GM21723 (cell line): Measurements from ENCODE around the gene RBM4.
"Not testable (repeated sequence)": the region's sequence is repeated elsewhere in the genome, so short reads cannot be mapped to it uniquely, and the experiment has no call there.

Experiments used
- ATAC-seq: cut with Tn5 transposase; IDR thresholded peaks from one replicate; pipeline ENCODE4 v1.9.1; 2021; ENCODE audit warnings: mild to moderate bottlenecking, moderate library complexity; ENCODE audit not compliant: unreplicated experiment

Gene RBM4

GRCh38 chr11:66616379-66617154, 21.9 kb upstream of the RBM4 start, which contains the start of gene RBM14:
TSS of gene RBM14 (plus strand) at chr11:66616630. CDS start at chr11:66616721, 91 bp downstream.
- ATAC-seq = peak; percentile 82

GRCh38 chr11:66617155-66617834, 21.2 kb upstream of the RBM4 start:
- ATAC-seq = no peak

- no peak for ATAC-seq
These were observed 19.4 kb upstream of the RBM4 start for GRCh38 chr11:66619080-66619554.

GRCh38 chr11:66624450-66624849, 14.1 kb upstream of the RBM4 start:
- ATAC-seq = no peak

- ATAC-seq = no peak
These were observed 13.3 kb upstream of the RBM4 start for GRCh38 chr11:66625041-66625751.

- ATAC-seq = no peak
These were observed 12.8 kb upstream of the RBM4 start for GRCh38 chr11:66625752-66626149.

- no peak for ATAC-seq
These were observed 12.1 kb upstream of the RBM4 start for GRCh38 chr11:66626382-66626781.

- ATAC-seq = no peak
These were observed 11.6 kb upstream of the RBM4 start for GRCh38 chr11:66626926-66627325.

GRCh38 chr11:66628061-66628603, 10.4 kb upstream of the RBM4 start:
- ATAC-seq = no peak

- ATAC-seq = no peak
These were observed 9.1 kb upstream of the RBM4 start for GRCh38 chr11:66629356-66629755.

- ATAC-seq = no peak
These were observed 6.6 kb upstream of the RBM4 start for GRCh38 chr11:66631883-66632282.

GRCh38 chr11:66632952-66633351, 5.6 kb upstream of the RBM4 start:
- no peak for ATAC-seq

- ATAC-seq = no peak
These were observed 2.1 kb upstream of the RBM4 start for GRCh38 chr11:66636411-66636810.

GRCh38 chr11:66637557-66638176, 836 bp upstream of the RBM4 start:
- ATAC-seq = peak; percentile 3

- no peak for ATAC-seq
These were observed 737 bp downstream of the RBM4 start for GRCh38 chr11:66639066-66639813.

- ATAC-seq = not testable (repeated sequence)
These were observed 1.4 kb downstream of the RBM4 start for GRCh38 chr11:66639814-66640340.

- ATAC-seq = no peak
These were observed 3.3 kb downstream of the RBM4 start for GRCh38 chr11:66641834-66642233.

GRCh38 chr11:66643745-66644437, 5.4 kb downstream of the RBM4 start:
- ATAC-seq = no peak

- ATAC-seq = no peak
These were observed 8.3 kb downstream of the RBM4 start for GRCh38 chr11:66646828-66647227.
